NCI-H146 (cell line): ENCODE results near the gene CEMP1.
"Not testable (repeated sequence)": the region's sequence is repeated elsewhere in the genome, so short reads cannot be mapped to it uniquely, and the experiment has no call there.

Experiments
- DNase-seq: peaks from one replicate; lab custom pipeline; 2025; lab: John Stamatoyannopoulos, UW

Gene CEMP1

GRCh38 chr16:2537451-2538379 lies 6.5 kb upstream of the CEMP1 start, which contains the start of gene PDPK1:
TSS of gene PDPK1 (plus strand) at chr16:2538021. CDS start at chr16:2538113, 92 bp downstream.
- peak; percentile 96 for DNase-seq

GRCh38 chr16:2535625-2536013 lies 4.4 kb upstream of the CEMP1 start:
- DNase-seq = no peak

GRCh38 chr16:2534335-2534734 lies 3.1 kb upstream of the CEMP1 start:
- DNase-seq = not testable (repeated sequence)

GRCh38 chr16:2533912-2534311 lies 2.7 kb upstream of the CEMP1 start:
- no peak for DNase-seq

GRCh38 chr16:2533142-2533755 lies 2.0 kb upstream of the CEMP1 start:
- not testable (repeated sequence) for DNase-seq

GRCh38 chr16:2532494-2533141 lies 1.4 kb upstream of the CEMP1 start:
- peak; percentile 83 for DNase-seq

GRCh38 chr16:2531696-2532493 lies 687 bp upstream of the CEMP1 start:
- DNase-seq = peak; percentile 98

GRCh38 chr16:2530629-2531318 lies 434 bp downstream of the CEMP1 start:
- no peak for DNase-seq

- no peak for DNase-seq
Observed at GRCh38 chr16:2529961-2530628, 1.1 kb downstream of the CEMP1 start.

- no peak for DNase-seq
Observed at GRCh38 chr16:2529061-2529931, 1.9 kb downstream of the CEMP1 start.

GRCh38 chr16:2528161-2529060 lies 2.8 kb downstream of the CEMP1 start:
- no peak for DNase-seq

GRCh38 chr16:2527784-2528100 lies 3.5 kb downstream of the CEMP1 start:
- DNase-seq = no peak

- DNase-seq = no peak
Observed at GRCh38 chr16:2527071-2527783, 4.0 kb downstream of the CEMP1 start.

GRCh38 chr16:2526135-2526534 lies 5.1 kb downstream of the CEMP1 start:
- no peak for DNase-seq

GRCh38 chr16:2524339-2524938 lies 6.8 kb downstream of the CEMP1 start:
- no peak for DNase-seq

GRCh38 chr16:2523801-2524231 lies 7.4 kb downstream of the CEMP1 start:
- DNase-seq = no peak

- peak; percentile 21 for DNase-seq
Observed at GRCh38 chr16:2520784-2521531, 10.2 kb downstream of the CEMP1 start.
